Measurements from ENCODE around the gene ATP6V0A4.

DNA sequence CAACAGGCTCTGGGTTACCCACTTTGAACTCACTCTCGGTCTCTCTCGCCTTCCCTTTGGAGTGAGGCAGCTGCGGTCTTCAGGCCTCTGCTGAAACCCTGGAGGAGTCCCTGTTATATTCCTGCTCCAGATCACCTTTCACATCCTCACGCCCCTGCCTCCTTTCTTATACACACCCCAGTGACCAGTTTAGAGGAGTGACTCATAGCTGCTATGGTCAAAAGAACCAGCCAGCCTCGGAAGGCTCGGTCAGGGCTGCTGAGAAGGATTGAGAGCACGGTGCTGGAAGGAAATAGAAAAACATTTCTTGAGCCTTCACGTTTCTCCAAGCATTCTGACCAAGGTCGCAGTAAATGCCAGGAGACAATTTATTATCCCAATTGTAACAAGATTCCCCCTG lies 68.6 kb downstream of the ATP6V0A4 start:
- TF ChIP-seq, protein P1, sequence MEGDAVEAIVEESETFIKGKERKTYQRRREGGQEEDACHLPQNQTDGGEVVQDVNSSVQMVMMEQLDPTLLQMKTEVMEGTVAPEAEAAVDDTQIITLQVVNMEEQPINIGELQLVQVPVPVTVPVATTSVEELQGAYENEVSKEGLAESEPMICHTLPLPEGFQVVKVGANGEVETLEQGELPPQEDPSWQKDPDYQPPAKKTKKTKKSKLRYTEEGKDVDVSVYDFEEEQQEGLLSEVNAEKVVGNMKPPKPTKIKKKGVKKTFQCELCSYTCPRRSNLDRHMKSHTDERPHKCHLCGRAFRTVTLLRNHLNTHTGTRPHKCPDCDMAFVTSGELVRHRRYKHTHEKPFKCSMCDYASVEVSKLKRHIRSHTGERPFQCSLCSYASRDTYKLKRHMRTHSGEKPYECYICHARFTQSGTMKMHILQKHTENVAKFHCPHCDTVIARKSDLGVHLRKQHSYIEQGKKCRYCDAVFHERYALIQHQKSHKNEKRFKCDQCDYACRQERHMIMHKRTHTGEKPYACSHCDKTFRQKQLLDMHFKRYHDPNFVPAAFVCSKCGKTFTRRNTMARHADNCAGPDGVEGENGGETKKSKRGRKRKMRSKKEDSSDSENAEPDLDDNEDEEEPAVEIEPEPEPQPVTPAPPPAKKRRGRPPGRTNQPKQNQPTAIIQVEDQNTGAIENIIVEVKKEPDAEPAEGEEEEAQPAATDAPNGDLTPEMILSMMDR (IDR thresholded peaks at IDR 0.05; ENCODE audit: low read length), result no peak
- no peak for TF ChIP-seq EZH2 (IDR thresholded peaks at IDR 0.05; ENCODE audit: borderline replicate concordance, low read length)
